Natural killer cell (primary cell): Measurements from ENCODE around the gene IKZF1. TPM values are rescaled to one million over a fixed set of nuclear protein-coding genes. Genes with fewer than 3 reads are reported as not detected.

Source experiments
- ATAC-seq, 3 donors: fragments of 150-1000 bp in 2 of 3; fragments of 200-7000 bp in 1 of 3; cut with Tn5 transposase; 1 replicate in 1 of 3; 2 replicates in 2 of 3; pipeline ENCODE4 v1.10.0; 2021; ENCODE audit warnings: mild to moderate bottlenecking in 2 of 3, moderate library complexity in 2 of 3
- DNase-seq, 2 donors: peaks; one replicate each; pipeline versions ENCODE4 v3.0.0 to v3.0.0-alpha.2; 2013 to 2021; ENCODE audit warnings: mixed read lengths in 1 of 2
- H3K27ac ChIP-seq: one replicate; pipeline ENCODE4 v1.5.1; 2013; ENCODE audit warnings: mild to moderate bottlenecking, low read length
- H3K27me3 ChIP-seq: one replicate; pipeline ENCODE4 v1.6.1; 2013; ENCODE audit warnings: low read length; ENCODE audit not compliant: control insufficient read depth, insufficient read depth
- H3K36me3 ChIP-seq: one replicate; pipeline ENCODE4 v1.6.1; 2013; ENCODE audit warnings: low read length; ENCODE audit not compliant: control insufficient read depth, insufficient read depth
- H3K4me1 ChIP-seq: one replicate; pipeline ENCODE4 v1.6.1; 2013; ENCODE audit warnings: low read length; ENCODE audit not compliant: control insufficient read depth, insufficient read depth
- H3K4me3 ChIP-seq: one replicate; pipeline ENCODE4 v1.5.1; 2013; ENCODE audit warnings: low read length
- H3K9me3 ChIP-seq: one replicate; pipeline ENCODE4 v1.6.1; 2013; ENCODE audit warnings: low read length; ENCODE audit not compliant: control insufficient read depth, insufficient read depth
- H3K27ac Mint-ChIP-seq, 2 donors: one replicate each; pipeline ENCODE4 v1.8.0; 2022; ENCODE audit warnings: mild to moderate bottlenecking in 2 of 2, mixed read lengths in 2 of 2, moderate library complexity in 1 of 2
- H3K27me3 Mint-ChIP-seq, 2 donors: one replicate each; pipeline ENCODE4 v1.8.0; 2022; ENCODE audit warnings: low read depth in 2 of 2, mixed read lengths in 2 of 2
- H3K36me3 Mint-ChIP-seq: one replicate; pipeline ENCODE4 v1.8.0; 2022; ENCODE audit warnings: mixed read lengths
- H3K4me1 Mint-ChIP-seq, 2 donors: one replicate each; pipeline ENCODE4 v1.8.0; 2022; ENCODE audit warnings: mixed read lengths in 2 of 2
- H3K4me3 Mint-ChIP-seq: one replicate; pipeline ENCODE4 v1.8.0; 2022; ENCODE audit warnings: mild to moderate bottlenecking, moderate library complexity, mixed read lengths
- H3K9me3 Mint-ChIP-seq, 2 donors: one replicate each; pipeline ENCODE4 v1.8.0; 2022; ENCODE audit warnings: mixed read lengths in 2 of 2
- WGBS: methylation state at CpG from one replicate; pipeline ENCODE4 v1.1.7; 2013; ENCODE audit warnings: missing lambda C conversion rate; ENCODE audit not compliant: insufficient coverage; 5-methylcytosine and 5-hydroxymethylcytosine counted together
- intact Hi-C: fragments of 100-400 bp; cut with micrococcal nuclease; formaldehyde crosslinking; loops from one replicate; pipeline ENCODE4 v1.14.2; 2022
- total RNA-seq, 4 donors: library from RNA; stranded (reverse); fragments of 120-200 nt in 1 of 4; gene quantifications; one replicate each; pipeline versions ENCODE4 v1.2.3 to v1.2.4, GENCODE V29; 2013 to 2022
- TF ChIP-seq, protein P1 (sequence below): fragments of 200-600 bp; IDR thresholded peaks from one replicate; pipeline ENCODE4 v1.8.0; 2022; ENCODE audit warnings: antibody characterized with exemption

Gene IKZF1
- total RNA-seq, 3 donors from 2014 or later (not counting 1 experiment from before 2014, with no cell fraction given): 294 to 391 (median 350) TPM

GRCh38 chr7:50422858-50423257 is 118.3 kb downstream of the IKZF1 start:
- intact Hi-C loops: no loop called here
- H3K4me1 Mint-ChIP-seq: no peaks in the 10 kb centered on the region
- H3K9me3 Mint-ChIP-seq: no peaks in the 10 kb centered on the region
- no peaks in the 10 kb centered on the region for H3K27me3 ChIP-seq
- H3K27ac Mint-ChIP-seq: no peak overlapping the region
- H3K4me3 ChIP-seq: no peak overlapping the region
- H3K4me1 ChIP-seq: no peaks in the 10 kb centered on the region
- TF ChIP-seq, protein P1, sequence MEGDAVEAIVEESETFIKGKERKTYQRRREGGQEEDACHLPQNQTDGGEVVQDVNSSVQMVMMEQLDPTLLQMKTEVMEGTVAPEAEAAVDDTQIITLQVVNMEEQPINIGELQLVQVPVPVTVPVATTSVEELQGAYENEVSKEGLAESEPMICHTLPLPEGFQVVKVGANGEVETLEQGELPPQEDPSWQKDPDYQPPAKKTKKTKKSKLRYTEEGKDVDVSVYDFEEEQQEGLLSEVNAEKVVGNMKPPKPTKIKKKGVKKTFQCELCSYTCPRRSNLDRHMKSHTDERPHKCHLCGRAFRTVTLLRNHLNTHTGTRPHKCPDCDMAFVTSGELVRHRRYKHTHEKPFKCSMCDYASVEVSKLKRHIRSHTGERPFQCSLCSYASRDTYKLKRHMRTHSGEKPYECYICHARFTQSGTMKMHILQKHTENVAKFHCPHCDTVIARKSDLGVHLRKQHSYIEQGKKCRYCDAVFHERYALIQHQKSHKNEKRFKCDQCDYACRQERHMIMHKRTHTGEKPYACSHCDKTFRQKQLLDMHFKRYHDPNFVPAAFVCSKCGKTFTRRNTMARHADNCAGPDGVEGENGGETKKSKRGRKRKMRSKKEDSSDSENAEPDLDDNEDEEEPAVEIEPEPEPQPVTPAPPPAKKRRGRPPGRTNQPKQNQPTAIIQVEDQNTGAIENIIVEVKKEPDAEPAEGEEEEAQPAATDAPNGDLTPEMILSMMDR: no peak
- no peaks in the 10 kb centered on the region for H3K27me3 Mint-ChIP-seq
- no peaks in the 10 kb centered on the region for H3K36me3 ChIP-seq
- H3K36me3 Mint-ChIP-seq: no peaks in the 10 kb centered on the region
- H3K9me3 ChIP-seq: no peaks in the 10 kb centered on the region
- DNase-seq (no peak), ATAC-seq (no peak)
- 93% methylated on average over 6 of the region's 6 CpGs for WGBS
- H3K27ac ChIP-seq: no peak overlapping the region
- no peak overlapping the region for H3K4me3 Mint-ChIP-seq

GRCh38 chr7:50423860-50424259 is 119.3 kb downstream of the IKZF1 start:
- H3K27me3 ChIP-seq: no peaks in the 10 kb centered on the region
- no peaks in the 10 kb centered on the region for H3K4me1 ChIP-seq
- ATAC-seq (no peak), DNase-seq (no peak)
- H3K9me3 ChIP-seq: no peaks in the 10 kb centered on the region
- no peaks in the 10 kb centered on the region for H3K36me3 Mint-ChIP-seq
- H3K9me3 Mint-ChIP-seq: no peaks in the 10 kb centered on the region
- H3K27me3 Mint-ChIP-seq: no peaks in the 10 kb centered on the region
- TF ChIP-seq, protein P1: no peak
- no peaks in the 10 kb centered on the region for H3K36me3 ChIP-seq
- WGBS: 64% methylated on average over 4 of the region's 4 CpGs
- intact Hi-C loops: no loop called here
- H3K4me3 Mint-ChIP-seq: no peak overlapping the region
- no peak overlapping the region for H3K27ac ChIP-seq
- no peaks in the 10 kb centered on the region for H3K4me1 Mint-ChIP-seq
- H3K4me3 ChIP-seq: no peak overlapping the region
- H3K27ac Mint-ChIP-seq: no peak overlapping the region

- Histone ChIP-seq H3K4me1 (no peaks in the 10 kb centered on the region), H3K9me3 (no peaks in the 10 kb centered on the region), H3K27me3 (no peaks in the 10 kb centered on the region), H3K36me3 (no peaks in the 10 kb centered on the region), H3K4me3 (no peak overlapping the region), H3K27ac (no peak overlapping the region)
- Mint-ChIP-seq H3K9me3 (no peaks in the 10 kb centered on the region), H3K36me3 (no peaks in the 10 kb centered on the region), H3K27ac (no peak overlapping the region), H3K27me3 (no peaks in the 10 kb centered on the region), H3K4me1 (no peaks in the 10 kb centered on the region), H3K4me3 (no peak overlapping the region)
- whole genome bisulfite sequencing: 97% methylated on average over 6 of the region's 6 CpGs
- ATAC-seq: no peak
- DNase-seq: no peak
- TF ChIP-seq, protein P1: no peak
- intact Hi-C loops: no loop called here
Observed at GRCh38 chr7:50425318-50425717, 120.8 kb downstream of the IKZF1 start.

- H3K9me3 Mint-ChIP-seq: no peaks in the 10 kb centered on the region
- H3K9me3 ChIP-seq: no peaks in the 10 kb centered on the region
- H3K27ac Mint-ChIP-seq: no peak overlapping the region
- 89% methylated on average over 3 of the region's 5 CpGs for WGBS
- H3K4me1 ChIP-seq: no peaks in the 10 kb centered on the region
- ATAC-seq (no peak), DNase-seq (no peak)
- no peaks in the 10 kb centered on the region for H3K4me1 Mint-ChIP-seq
- no peaks in the 10 kb centered on the region for H3K36me3 ChIP-seq
- H3K27me3 ChIP-seq: no peaks in the 10 kb centered on the region
- H3K36me3 Mint-ChIP-seq: no peaks in the 10 kb centered on the region
- TF ChIP-seq, protein P1: no peak
- no peak overlapping the region for H3K4me3 Mint-ChIP-seq
- H3K27me3 Mint-ChIP-seq: no peaks in the 10 kb centered on the region
- no peak overlapping the region for H3K27ac ChIP-seq
- no peak overlapping the region for H3K4me3 ChIP-seq
- intact Hi-C loops: no loop called here
Observed at GRCh38 chr7:50426280-50427045, 121.9 kb downstream of the IKZF1 start.
